Testis (tissue), 2 donors: Measurements from ENCODE around the gene CPXM2.

ENCODE experiments used
- CTCF ChIP-seq, 3 experiments: fragments of 450-650 bp in 2 of 3; fragments of 200-600 bp in 1 of 3; sonication (generic) in 1 of 3; IDR thresholded peaks; one replicate each; pipeline ENCODE4 v1.5.1; 2016 to 2019; ENCODE audit warnings: antibody characterized with exemption in 3 of 3, mild to moderate bottlenecking in 2 of 3, moderate library complexity in 1 of 3
- POLR2A ChIP-seq: fragments of 450-650 bp; IDR thresholded peaks from one replicate; pipeline ENCODE4 v1.6.1; 2017; ENCODE audit warnings: antibody characterized with exemption, mild to moderate bottlenecking, moderate library complexity

- TF ChIP-seq CTCF (IDR thresholded peaks at IDR 0.05) (no peak), POLR2A (no peak)
Measured at GRCh38 chr10:123890226-123890625, 1.4 kb downstream of the CPXM2 start.
